Keratinocyte (primary cell): ENCODE data around the gene MSL3B.

Source experiments
- DNase-seq: peaks from one replicate; pipeline ENCODE4 v3.0.0-alpha.2; 2011; ENCODE audit warnings: low read depth, missing footprints, low spot score
- FAIRE-seq: peaks from 2 replicates; lab custom pipeline; 2011; peaks lifted over from hg19 to GRCh38; lab: Jason Lieb, UNC
- H2AFZ ChIP-seq: 2 replicates; pipeline ENCODE4 v1.6.0; 2012; ENCODE audit warnings: low read length, control low read depth, inconsistent platforms; ENCODE audit not compliant: control insufficient read depth
- H3K27ac ChIP-seq: 2 replicates; pipeline ENCODE4 v1.5.1; 2011; ENCODE audit warnings: low read length; ENCODE audit not compliant: control insufficient read depth, insufficient read depth
- H3K27me3 ChIP-seq: 3 replicates; pipeline ENCODE4 v1.6.0; 2011; ENCODE audit warnings: low read length; ENCODE audit not compliant: control insufficient read depth, insufficient read depth; ENCODE audit errors: extremely low read depth
- H3K36me3 ChIP-seq, 2 experiments: 2 replicates in 1 of 2; 3 replicates in 1 of 2; pipeline ENCODE4 v1.5.1; 2011; ENCODE audit warnings: low read length in 2 of 2, mild to moderate bottlenecking in 1 of 2; ENCODE audit not compliant: control insufficient read depth in 2 of 2, insufficient read depth in 2 of 2; ENCODE audit errors: extremely low read depth in 1 of 2
- H3K4me1 ChIP-seq: 3 replicates; pipeline ENCODE4 v1.5.1; 2011; ENCODE audit warnings: low read length; ENCODE audit not compliant: control insufficient read depth, insufficient read depth; ENCODE audit errors: extremely low read depth
- H3K4me2 ChIP-seq: 3 replicates; pipeline ENCODE4 v1.6.0; 2011; ENCODE audit warnings: low read depth, low read length; ENCODE audit not compliant: control insufficient read depth, insufficient read depth; ENCODE audit errors: extremely low read depth
- H3K4me3 ChIP-seq, 3 experiments: fragments of 200-600 bp in 1 of 3; sonication (generic) in 1 of 3; 2 replicates in 2 of 3; 3 replicates in 1 of 3; pipeline ENCODE4 v1.5.1; 2011 to 2016; ENCODE audit warnings: low read length in 3 of 3, mild to moderate bottlenecking in 3 of 3, control low read depth in 2 of 3, inconsistent platforms in 1 of 3, low read depth in 1 of 3, mixed read lengths in 1 of 3, mixed run types in 1 of 3, moderate library complexity in 1 of 3; ENCODE audit not compliant: control insufficient read depth in 2 of 3, insufficient read depth in 2 of 3; ENCODE audit errors: extremely low read depth in 1 of 3
- H3K79me2 ChIP-seq: 2 replicates; pipeline ENCODE4 v1.6.0; 2012; ENCODE audit warnings: low read length; ENCODE audit not compliant: control insufficient read depth, insufficient read depth
- H3K9ac ChIP-seq: 3 replicates; pipeline ENCODE4 v1.6.0; 2011; ENCODE audit warnings: low read length; ENCODE audit not compliant: control insufficient read depth, insufficient read depth; ENCODE audit errors: extremely low read depth
- H3K9me1 ChIP-seq: 3 replicates; pipeline ENCODE4 v1.6.0; 2011; ENCODE audit warnings: low read length; ENCODE audit not compliant: control insufficient read depth, insufficient read depth; ENCODE audit errors: extremely low read depth
- H3K9me3 ChIP-seq: 2 replicates; pipeline ENCODE4 v1.5.1; 2012; ENCODE audit warnings: low read depth, low read length; ENCODE audit not compliant: control insufficient read depth
- H4K20me1 ChIP-seq: 3 replicates; pipeline ENCODE4 v1.6.0; 2011; ENCODE audit warnings: low read length; ENCODE audit not compliant: control insufficient read depth, insufficient read depth; ENCODE audit errors: extremely low read depth
- CTCF ChIP-seq, 3 experiments: IDR thresholded peaks in 1 of 3; conservative IDR thresholded peaks in 1 of 3; optimal IDR thresholded peaks in 1 of 3; 2 replicates in 2 of 3; 3 replicates in 1 of 3; pipeline versions ENCODE3 to v1.5.1; 2011; ENCODE audit warnings: low read length in 3 of 3, mild to moderate bottlenecking in 3 of 3, moderate library complexity in 2 of 3, control low read depth in 1 of 3, inconsistent platforms in 1 of 3; ENCODE audit not compliant: insufficient read depth in 2 of 3; ENCODE audit errors: extremely low read depth in 1 of 3
- EZH2 ChIP-seq: IDR thresholded peaks from one replicate; pipeline ENCODE4 v1.6.1; 2012; ENCODE audit warnings: inconsistent platforms, mild to moderate bottlenecking, low read length, moderate library complexity
- dilution Hi-C: fragments of 300-500 bp; cut with MboI; formaldehyde crosslinking; loops from one replicate; pipeline ENCODE4 v1.7.0; 2020; ENCODE audit warnings: low sequenced_read_pairs; ENCODE audit not compliant: extremely low pct_ligation_motif_present

The MSL3B gene

DNA sequence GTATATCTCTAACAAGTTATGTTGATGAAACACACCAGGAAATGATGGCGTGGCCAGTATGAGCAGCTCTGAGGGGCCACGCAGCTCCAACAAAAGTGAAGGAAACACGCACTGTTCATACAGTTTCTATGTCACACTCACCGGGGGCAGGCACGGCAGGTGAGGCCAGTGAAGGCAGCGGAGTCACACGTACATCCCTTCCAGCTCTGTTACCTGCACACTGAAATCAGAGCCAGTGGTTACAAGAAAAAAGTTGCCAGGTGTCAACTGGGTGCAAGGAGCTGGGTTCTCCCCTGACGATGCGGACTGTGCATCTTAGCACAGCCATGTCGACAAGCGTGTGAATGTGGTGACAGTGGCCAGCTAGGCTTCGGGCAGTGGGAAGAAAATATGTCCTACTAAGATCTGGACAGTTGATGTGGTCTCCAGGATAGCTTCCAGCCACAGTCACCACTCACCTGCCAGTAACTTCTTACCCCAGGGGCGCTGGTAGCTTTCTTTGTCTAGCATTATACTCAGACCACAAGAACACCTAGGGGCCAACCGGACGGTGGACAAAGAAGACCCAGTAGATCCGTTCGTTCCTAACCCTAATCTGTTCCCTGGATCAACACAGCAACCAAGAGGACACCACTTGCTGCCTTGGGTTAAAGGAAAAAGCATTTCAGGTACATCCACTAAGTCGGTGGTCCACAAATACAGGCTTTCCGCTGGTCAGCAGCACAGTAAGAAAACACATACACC, 23.9 kb downstream of the MSL3B start:
- Histone ChIP-seq H4K20me1 (peaks cover 6% of the 10 kb centered on the region), H3K9ac (no peak overlapping the region), H3K4me3 (no peak overlapping the region), H3K27me3 (no peaks in the 10 kb centered on the region), H3K9me3 (no peaks in the 10 kb centered on the region), H3K4me1 (no peaks in the 10 kb centered on the region), H3K4me2 (no peak overlapping the region), H3K79me2 (peaks cover 69% of the 10 kb centered on the region), H3K27ac (no peak overlapping the region), H3K36me3 (peaks cover 0 to 74% of the 10 kb centered on the region in 2 experiments), H3K9me1 (no peaks in the 10 kb centered on the region), H2AFZ (no peak overlapping the region)
- DNase-seq (no peak), FAIRE-seq (no peak)
- no peak for TF ChIP-seq EZH2
- no peak for TF ChIP-seq CTCF (optimal IDR thresholded peaks at IDR 0.05 in 1 of 3, IDR thresholded peaks at IDR 0.05 in 1 of 3, conservative IDR thresholded peaks at IDR 0.05 in 1 of 3; ENCODE audit: extremely low read depth in 1 of 3, insufficient read depth in 2 of 3, low read length in 3 of 3)
- dilution Hi-C loops: no loop called here

- no peak overlapping the region for H3K4me2 ChIP-seq
- no peak overlapping the region for H3K4me3 ChIP-seq
- DNase-seq: no peak
- TF ChIP-seq CTCF (optimal IDR thresholded peaks at IDR 0.05 in 1 of 3, IDR thresholded peaks at IDR 0.05 in 1 of 3, conservative IDR thresholded peaks at IDR 0.05 in 1 of 3; ENCODE audit: extremely low read depth in 1 of 3, insufficient read depth in 2 of 3, low read length in 3 of 3) (no peak), EZH2 (no peak)
- no peaks in the 10 kb centered on the region for H3K27me3 ChIP-seq
- dilution Hi-C loops: no loop called here
- H3K36me3 ChIP-seq: peaks cover 0 to 69% of the 10 kb centered on the region in 2 experiments
- no peak overlapping the region for H3K27ac ChIP-seq
- no peak overlapping the region for H3K9ac ChIP-seq
- H4K20me1 ChIP-seq: peaks cover 6% of the 10 kb centered on the region
- no peak for FAIRE-seq
- H3K9me1 ChIP-seq: no peaks in the 10 kb centered on the region
- no peaks in the 10 kb centered on the region for H3K9me3 ChIP-seq
- no peaks in the 10 kb centered on the region for H3K4me1 ChIP-seq
- no peak overlapping the region for H2AFZ ChIP-seq
- peaks cover 67% of the 10 kb centered on the region for H3K79me2 ChIP-seq
Measured at GRCh38 chr2:233841183-233841582, 27.0 kb downstream of the MSL3B start.
